Measurements from ENCODE around the gene CDKN1B.
"Not testable (repeated sequence)": the region's sequence is repeated elsewhere in the genome, so short reads cannot be mapped to it uniquely, and the experiment has no call there.

The CDKN1B gene

DNA sequence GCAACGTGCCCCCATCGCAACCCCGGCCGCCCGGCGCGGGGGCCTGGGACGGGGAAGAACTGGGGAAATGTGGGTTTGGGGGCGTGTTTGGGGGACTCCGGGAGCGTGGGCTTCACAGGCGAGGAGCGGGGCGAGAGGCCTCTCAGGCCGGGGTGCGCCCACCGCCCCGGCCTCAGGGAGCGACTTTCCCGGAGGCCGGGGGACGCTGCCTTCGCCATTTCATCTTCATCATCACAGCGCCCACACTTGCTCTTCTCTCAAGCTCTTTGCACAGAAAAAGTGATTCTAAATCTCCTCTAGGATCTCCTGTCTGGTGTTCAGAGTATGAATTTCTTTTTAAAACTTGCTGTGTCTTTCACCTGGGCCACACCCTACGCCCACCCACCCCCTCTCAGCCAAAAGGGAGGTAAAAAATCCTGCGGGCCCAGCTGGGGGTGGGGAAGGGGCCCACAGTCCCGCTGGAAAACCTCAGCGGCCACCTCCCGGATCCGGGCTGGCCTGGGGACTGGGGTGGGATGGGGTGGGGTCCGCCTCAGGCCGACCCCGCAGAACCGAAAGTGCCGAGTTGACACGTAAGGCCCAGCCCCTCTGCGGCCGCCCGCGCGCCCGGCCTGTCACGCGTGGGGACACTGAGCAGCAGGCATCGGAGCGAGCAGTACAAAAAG is 7.4 kb downstream of the CDKN1B start:
- no peak for DNase-seq

DNA sequence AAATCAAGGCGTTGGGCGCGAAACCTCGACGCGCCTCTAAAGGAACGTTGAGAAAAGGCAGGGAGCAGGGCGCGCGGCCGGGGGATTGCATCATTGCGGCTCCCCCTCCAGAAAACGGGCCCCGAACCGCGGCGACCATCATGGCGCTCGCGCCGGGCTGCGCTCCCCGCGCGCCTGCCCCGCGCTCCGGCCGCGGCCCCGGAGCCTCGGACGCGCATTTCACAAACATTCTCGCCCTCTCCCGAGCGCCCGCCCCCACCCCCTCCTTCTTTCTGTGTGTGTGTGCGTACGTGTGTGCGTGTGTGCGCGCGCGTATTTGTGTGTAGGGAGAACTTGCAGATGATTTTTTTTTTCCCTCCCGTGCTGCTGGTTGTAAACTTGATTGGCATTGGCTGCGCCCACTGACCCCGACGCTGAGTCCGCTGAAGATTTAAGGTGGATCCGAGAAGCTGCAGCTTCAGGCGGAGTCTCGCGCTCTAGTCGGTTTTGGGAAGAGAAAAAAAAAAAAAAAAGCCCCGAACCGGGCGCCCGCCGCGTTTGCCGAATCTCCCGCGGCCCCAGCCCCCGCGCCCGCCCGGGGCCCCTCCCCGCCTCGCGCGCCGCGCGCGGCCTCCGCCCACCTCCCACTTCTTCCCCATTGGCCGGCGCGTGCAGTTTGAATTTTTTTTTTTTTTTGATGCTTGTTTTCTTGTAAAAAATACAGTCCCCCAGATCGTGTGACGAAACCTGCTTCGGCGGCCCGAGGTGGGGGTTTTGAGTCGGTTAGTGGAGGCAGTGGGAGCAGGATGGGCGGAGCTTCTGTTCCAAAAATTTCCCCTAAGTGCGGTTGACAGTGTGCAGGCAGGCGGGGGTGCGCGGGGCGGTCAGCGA is 8.2 kb downstream of the CDKN1B start:
- peak; percentile 88 to 99 (median 91) for DNase-seq

DNA sequence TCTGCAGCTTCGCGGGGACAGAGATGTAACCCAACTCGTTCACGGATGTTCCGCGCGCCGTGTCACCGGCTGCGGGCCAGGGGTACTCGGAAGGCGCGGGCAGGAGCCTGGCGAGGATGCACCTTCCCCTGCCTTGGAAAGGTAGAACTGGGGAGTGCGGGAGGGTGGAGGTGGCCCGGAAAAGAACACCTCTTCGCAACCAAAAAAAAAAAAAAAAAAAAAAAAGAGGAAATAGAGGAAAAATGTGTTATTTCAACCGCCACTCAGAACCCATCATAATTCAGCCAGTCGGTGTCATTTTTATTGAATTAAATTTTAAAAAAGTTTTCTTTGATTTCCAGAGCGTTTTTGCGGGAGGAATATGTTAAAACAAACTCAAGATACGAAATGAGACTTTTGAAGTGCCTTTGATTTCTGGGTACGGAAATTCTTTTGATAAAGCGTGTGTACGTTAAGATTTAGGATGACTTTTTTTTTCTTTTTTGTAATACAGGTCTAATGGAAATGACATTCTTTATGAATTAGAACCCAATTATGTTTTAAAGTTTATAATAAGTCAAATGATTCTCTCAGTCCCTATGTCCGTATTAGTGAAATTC is 8.9 kb downstream of the CDKN1B start:
- no peak for DNase-seq

GRCh38 chr12:12726555-12727093 is 9.5 kb downstream of the CDKN1B start:
- peak in 1 of 5 donors; percentile 46 for DNase-seq

DNA sequence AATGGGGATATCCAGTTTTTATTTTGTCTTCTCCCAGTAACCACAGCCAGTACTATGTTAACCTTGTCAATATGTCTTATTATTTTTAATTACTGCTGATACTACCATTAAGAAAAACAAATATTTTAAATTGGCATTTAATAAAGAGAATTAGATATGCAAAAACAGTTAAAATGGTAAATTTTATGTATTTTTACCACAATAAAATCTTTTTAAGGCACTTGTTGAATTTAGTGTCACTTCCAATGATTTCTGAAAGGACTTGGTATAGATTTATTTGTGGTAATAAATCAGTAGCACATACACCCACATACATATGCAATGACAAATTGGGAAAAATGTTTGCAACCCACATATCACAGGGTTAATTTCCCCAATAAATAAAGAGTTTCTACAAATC is 14.0 kb downstream of the CDKN1B start:
- DNase-seq, result no peak

GRCh38 chr12:12731785-12732184 is 14.6 kb downstream of the CDKN1B start:
- DNase-seq, result no peak

DNA sequence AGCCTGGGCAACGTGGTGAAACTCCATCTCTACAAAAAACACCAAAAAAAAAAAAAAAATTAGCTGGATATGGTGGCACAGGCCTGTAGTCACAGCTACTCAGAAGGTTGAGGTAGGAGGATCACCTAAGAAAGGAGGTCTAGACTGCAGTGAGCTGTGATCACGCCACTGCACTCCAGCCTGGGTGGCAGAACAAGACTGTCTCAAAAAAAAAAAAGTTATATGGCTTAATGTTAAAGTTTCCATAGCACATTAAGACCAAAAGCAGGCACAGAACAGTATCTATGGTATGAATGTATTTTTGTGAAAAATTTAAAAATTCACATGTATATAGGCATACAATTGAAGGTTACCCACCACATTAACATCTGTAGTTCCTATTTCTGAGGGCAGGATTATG is 15.9 kb downstream of the CDKN1B start:
- no peak for DNase-seq

DNA sequence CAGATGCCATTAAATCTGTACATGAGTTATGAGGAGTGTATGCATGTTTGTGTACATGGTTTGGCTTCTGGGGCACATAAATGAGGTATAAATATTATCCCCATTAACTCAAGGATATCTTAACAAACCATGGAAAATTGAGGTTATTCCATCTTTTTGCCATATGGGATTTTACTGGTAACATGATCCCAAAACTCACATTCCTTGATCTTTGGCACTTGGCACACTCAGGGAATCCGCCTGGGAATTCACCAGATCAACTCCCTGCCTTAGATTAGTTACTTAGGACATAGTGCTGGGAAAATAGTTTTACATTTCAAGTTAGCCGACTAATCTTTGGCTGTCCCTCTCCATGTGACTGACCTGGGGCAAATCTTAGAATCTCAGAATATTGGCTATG is 16.9 kb downstream of the CDKN1B start:
- no peak for DNase-seq

- DNase-seq, result no peak
These were observed 17.4 kb downstream of the CDKN1B start for GRCh38 chr12:12734561-12735071.

GRCh38 chr12:12735301-12735700 is 18.1 kb downstream of the CDKN1B start:
- DNase-seq, result no peak

DNA sequence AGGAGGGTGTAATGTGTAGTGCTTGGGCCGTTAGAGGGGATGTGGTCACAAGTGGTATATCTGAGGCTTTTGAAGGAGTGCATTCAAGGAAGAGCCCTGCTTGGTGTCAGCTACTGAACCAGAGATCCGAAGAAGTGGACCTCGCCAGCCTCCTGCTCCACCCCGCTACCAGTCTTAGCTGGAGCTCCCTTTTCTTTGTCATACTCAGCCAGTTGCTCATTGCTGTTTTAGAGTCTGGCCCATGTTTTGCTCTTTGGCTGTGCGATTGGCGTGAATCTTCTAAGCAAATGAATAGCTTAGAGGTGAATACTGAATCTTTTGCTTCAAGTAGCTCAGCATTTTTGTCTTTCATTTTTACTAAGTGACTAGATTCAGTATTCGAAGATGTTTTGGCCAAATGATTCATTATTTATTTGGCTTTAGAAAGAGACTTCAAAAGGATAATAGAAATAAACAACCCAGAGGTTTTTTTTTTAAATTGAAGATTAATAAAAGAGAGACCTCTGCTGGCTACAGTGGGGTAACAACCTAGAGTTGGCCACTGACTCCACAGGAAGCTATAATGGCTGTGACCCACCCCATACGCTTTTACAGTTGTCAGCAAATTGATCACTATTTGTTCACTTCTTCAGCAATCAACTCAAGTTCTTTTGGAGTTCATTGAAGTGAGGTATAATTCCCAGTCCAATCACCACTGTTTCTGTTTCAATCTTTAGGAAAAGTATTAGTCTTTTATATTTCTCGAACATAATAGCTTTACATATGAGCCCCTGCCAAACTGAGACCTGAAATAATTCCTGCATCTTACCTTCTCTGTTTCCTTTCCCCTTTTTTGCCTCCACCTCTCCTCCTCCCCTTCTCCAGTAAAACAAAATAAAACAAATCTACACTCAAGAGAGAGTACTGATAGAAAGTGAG is 19.9 kb downstream of the CDKN1B start:
- peak in 2 of 5 donors; percentile 15 to 89 for DNase-seq

DNA sequence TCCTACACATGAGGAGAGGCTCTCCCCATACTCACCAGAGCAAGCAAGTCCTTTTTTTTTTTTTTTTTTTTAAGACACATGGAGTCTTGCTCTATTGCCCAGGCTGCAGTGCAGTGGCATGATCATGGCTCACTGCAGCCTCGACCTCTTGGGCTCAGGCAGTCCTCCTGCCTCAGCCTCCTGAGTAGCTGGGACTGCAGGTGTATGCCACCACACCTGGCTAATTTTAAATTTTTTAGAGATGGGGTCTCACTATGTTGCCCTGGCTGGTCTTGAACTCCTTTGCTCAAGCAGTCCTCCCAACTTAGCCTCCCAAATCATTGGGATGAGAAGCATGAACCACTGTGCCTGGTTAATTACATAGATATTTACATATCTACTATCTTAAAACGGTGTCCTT is 21.0 kb downstream of the CDKN1B start:
- DNase-seq, result not testable (repeated sequence)

GRCh38 chr12:12741660-12742059 is 24.5 kb downstream of the CDKN1B start:
- DNase-seq, result no peak

DNA sequence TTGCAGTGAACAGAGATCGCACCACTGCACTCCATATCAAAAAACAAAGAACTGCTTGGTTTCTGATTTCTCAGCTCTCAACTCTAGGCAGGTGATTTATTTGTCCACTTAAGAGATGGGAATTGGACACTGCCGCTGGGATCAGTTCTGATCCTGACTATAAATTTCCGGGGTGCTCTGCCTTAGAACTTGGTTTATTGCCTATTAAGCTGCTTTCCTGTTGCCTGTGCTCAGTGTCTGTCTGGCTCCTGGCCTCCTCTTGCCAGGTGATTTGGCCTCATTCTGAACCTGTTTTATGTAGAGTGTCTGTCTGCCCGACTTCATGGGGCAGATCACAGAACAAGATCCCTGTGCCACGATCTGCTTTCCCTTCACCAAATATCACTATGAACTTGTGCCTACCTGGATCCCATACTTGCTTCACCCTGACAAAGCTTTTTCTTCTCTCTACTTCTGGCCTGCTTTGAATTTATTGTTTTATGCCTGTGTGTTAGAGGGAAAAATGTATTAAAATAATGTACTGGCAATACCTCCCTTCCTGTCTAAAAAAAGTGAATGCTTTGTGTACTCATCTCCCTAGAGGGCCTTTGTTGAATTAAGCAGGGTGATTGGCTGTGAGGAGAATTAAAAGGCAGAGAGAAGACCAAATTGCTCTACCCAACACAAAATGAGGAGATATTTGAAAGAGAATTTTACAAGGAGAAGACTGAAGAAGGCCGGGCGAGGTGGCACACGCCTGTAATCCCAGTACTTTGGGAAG is 27.6 kb downstream of the CDKN1B start:
- no peak for DNase-seq

DNA sequence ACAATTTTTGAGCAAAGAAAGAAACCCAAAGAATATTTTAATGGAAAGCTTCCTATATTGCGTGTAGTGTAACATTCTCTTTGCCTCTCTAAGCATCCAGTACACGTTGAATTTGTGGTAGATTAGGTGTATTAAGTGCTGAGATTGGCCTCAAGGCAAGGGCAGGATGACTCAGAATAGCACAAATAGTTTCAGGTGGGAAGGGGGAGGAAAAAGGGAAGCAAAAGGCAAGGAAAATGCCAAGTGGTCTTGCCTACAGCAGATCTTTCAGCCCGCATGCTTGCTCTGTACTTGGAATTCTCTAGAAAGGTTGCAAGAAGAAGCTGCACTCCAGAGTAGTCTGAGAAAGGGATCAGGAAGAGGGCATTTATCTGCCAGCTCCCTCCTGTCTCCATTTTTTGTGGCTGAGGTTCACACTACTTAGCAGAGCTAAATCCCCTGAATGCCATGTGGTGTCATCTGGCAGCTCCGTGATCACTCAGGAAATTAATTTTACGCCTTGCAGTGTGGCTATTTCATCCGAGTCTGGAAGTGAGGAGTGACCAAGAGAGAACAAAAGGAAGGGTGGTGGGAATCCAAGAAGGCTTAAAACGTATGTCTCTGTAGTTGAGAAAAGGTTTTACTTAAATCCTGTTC is 28.5 kb downstream of the CDKN1B start:
- DNase-seq, result no peak

DNA sequence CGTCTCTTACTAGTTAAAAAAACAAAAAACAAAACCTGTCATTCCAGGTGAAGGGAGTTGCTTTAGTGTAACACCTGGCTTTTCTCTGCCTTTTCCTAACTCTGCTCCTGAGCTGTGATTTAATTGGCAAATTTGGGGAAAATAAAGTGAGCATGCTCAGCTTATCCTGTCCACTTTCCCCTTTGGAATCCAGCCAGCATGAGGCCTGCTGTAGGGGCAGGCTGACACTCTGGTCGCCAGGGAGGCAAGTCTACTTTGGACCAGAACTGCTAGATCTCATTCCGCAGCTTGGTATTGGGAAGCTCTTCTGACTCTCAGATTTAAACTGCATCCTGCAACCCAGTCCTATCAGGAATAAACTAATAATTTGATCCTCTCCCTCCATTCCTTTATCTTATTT is 30.1 kb downstream of the CDKN1B start:
- no peak for DNase-seq

DNA sequence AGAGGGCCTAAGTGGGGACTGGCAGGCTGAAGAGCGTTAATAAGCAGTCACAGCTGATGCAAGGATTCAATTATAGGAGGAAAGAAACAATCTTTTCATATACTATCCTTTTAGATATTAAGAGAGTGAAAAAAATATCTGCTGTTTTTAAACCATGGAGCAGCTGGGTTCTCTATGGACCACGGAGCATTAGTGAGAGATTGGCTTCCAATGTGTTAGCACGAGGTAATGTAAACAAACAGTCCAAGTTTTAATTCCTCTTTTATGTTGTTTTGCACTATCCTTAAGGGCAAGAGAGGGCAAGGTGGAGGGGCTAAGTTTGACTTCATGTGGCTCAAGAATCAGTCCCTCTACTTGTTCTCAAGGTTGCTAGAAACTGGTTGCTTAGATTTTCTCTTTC is 30.9 kb downstream of the CDKN1B start:
- DNase-seq, result no peak

DNA sequence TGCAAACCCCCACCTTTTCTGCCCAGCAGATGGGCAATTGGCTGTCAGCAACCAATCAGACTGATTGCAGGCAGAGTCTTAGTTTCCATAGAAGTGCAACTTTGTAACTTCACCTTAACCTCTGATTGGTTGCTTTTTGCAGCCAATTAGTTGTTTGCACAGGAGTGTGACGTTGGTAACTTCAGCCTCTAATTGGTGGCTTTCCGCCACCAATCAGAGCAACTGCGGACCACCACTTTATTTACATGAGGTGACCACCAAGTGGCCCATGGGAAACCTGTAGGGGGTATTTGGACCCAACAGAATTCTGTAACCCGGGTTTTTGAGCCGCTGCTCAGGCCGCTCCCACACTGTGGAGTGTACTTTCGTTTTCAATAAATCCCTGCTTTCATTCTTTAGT is 32.3 kb downstream of the CDKN1B start:
- no peak for DNase-seq

DNA sequence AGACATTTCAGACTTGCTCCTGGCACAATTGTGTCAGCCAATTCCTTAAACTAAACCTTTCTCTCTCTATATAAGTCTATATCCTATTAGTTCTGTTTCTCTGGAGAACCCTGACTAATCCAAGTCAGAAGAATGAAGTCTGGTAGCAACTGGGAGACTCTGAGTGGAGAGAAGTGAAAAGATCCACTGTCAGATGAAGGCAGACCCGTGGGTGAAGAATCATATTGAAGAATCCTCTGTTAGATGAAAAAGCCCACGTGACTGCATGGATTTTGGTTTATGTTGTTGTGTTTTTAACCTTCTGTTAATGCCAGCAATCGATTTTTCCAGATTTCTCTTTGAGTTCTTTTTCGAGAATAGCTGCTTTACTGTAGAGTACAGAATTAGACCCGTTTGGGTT is 38.8 kb downstream of the CDKN1B start:
- DNase-seq, result no peak

DNA sequence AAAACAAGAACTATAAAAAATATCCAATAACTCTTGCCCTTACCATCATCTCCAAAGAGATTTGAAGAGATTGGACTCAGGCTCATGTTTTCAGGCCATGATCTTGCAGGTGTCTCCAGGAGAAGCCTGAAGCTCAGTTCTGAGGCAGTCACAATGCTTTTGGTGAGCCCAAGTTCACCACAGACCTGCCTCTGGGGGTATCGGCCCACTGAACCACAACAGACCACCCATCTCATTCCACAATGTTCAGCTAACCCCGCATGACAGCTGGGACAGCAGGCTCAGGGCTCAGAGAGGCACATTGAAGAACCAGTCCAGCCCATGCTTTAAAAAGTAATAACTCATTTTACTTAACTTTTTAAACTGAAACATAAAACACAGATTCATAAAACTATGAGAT is 40.0 kb downstream of the CDKN1B start:
- DNase-seq, result no peak
